Measurements from ENCODE around the gene HECTD4.

- TF ChIP-seq, protein P1, sequence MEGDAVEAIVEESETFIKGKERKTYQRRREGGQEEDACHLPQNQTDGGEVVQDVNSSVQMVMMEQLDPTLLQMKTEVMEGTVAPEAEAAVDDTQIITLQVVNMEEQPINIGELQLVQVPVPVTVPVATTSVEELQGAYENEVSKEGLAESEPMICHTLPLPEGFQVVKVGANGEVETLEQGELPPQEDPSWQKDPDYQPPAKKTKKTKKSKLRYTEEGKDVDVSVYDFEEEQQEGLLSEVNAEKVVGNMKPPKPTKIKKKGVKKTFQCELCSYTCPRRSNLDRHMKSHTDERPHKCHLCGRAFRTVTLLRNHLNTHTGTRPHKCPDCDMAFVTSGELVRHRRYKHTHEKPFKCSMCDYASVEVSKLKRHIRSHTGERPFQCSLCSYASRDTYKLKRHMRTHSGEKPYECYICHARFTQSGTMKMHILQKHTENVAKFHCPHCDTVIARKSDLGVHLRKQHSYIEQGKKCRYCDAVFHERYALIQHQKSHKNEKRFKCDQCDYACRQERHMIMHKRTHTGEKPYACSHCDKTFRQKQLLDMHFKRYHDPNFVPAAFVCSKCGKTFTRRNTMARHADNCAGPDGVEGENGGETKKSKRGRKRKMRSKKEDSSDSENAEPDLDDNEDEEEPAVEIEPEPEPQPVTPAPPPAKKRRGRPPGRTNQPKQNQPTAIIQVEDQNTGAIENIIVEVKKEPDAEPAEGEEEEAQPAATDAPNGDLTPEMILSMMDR (conservative IDR thresholded peaks at IDR 0.05; ENCODE audit: low read depth in 2 of 2): no peak
- TF ChIP-seq, protein P2, sequence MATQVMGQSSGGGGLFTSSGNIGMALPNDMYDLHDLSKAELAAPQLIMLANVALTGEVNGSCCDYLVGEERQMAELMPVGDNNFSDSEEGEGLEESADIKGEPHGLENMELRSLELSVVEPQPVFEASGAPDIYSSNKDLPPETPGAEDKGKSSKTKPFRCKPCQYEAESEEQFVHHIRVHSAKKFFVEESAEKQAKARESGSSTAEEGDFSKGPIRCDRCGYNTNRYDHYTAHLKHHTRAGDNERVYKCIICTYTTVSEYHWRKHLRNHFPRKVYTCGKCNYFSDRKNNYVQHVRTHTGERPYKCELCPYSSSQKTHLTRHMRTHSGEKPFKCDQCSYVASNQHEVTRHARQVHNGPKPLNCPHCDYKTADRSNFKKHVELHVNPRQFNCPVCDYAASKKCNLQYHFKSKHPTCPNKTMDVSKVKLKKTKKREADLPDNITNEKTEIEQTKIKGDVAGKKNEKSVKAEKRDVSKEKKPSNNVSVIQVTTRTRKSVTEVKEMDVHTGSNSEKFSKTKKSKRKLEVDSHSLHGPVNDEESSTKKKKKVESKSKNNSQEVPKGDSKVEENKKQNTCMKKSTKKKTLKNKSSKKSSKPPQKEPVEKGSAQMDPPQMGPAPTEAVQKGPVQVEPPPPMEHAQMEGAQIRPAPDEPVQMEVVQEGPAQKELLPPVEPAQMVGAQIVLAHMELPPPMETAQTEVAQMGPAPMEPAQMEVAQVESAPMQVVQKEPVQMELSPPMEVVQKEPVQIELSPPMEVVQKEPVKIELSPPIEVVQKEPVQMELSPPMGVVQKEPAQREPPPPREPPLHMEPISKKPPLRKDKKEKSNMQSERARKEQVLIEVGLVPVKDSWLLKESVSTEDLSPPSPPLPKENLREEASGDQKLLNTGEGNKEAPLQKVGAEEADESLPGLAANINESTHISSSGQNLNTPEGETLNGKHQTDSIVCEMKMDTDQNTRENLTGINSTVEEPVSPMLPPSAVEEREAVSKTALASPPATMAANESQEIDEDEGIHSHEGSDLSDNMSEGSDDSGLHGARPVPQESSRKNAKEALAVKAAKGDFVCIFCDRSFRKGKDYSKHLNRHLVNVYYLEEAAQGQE (IDR thresholded peaks at IDR 0.05; ENCODE audit: unreplicated experiment): no peak
Measured at GRCh38 chr12:112314981-112315380, 67.2 kb downstream of the HECTD4 start.

Measured in GM23338 (cell line).